Gastroesophageal sphincter (tissue), 3 donors: ENCODE measurements around the gene FLYWCH1.

Source experiments
- POLR2A ChIP-seq, 2 donors: fragments of 450-650 bp; IDR thresholded peaks; one replicate each; pipeline ENCODE4 v1.6.1; 2017; ENCODE audit warnings: antibody characterized with exemption in 2 of 2, mild to moderate bottlenecking in 2 of 2, moderate library complexity in 1 of 2
- POLR2AphosphoS5 ChIP-seq: sonication (generic); formaldehyde crosslinking; IDR thresholded peaks from one replicate; pipeline ENCODE4 v1.6.1; 2017; ENCODE audit warnings: antibody characterized with exemption
- TF ChIP-seq, protein P1 (sequence below), 4 experiments: fragments of 200-600 bp in 2 of 4; fragments of 450-650 bp in 2 of 4; sonication (generic) in 1 of 4; IDR thresholded peaks; one replicate each; pipeline ENCODE4 v1.5.1; 2017 to 2019; ENCODE audit warnings: antibody characterized with exemption in 4 of 4, mild to moderate bottlenecking in 2 of 4, moderate library complexity in 2 of 4

DNA sequence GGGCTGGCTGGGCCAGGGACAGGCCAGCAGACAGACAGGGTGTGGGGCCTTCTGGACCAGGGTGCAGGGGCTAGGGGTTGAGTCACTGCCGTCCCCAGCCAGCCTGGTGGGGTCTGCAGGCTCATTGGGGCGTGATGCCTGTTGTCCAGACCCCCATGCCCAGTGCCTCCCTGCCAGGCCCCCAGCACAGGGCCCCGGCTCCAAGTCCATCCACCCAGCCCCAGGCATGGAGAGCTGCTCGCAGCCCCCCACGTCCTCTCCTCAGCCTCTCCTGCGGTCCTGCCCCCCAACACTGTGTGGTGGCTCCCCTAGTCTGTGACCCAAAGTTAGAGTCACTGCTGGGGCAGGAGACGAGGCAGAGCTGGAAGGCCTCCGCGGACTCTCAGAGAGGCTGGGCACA, 75.6 kb downstream of the FLYWCH1 start:
- TF ChIP-seq POLR2A (IDR thresholded peaks at IDR 0.05) (no peak), POLR2AphosphoS5 (no peak)
- TF ChIP-seq, protein P1, sequence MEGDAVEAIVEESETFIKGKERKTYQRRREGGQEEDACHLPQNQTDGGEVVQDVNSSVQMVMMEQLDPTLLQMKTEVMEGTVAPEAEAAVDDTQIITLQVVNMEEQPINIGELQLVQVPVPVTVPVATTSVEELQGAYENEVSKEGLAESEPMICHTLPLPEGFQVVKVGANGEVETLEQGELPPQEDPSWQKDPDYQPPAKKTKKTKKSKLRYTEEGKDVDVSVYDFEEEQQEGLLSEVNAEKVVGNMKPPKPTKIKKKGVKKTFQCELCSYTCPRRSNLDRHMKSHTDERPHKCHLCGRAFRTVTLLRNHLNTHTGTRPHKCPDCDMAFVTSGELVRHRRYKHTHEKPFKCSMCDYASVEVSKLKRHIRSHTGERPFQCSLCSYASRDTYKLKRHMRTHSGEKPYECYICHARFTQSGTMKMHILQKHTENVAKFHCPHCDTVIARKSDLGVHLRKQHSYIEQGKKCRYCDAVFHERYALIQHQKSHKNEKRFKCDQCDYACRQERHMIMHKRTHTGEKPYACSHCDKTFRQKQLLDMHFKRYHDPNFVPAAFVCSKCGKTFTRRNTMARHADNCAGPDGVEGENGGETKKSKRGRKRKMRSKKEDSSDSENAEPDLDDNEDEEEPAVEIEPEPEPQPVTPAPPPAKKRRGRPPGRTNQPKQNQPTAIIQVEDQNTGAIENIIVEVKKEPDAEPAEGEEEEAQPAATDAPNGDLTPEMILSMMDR (IDR thresholded peaks at IDR 0.05) = no peak
